ENCODE measurements around the gene KCTD16. TPM values are rescaled to one million over a fixed set of nuclear protein-coding genes. Genes with fewer than 3 reads are reported as not detected.

Gene KCTD16
- total RNA-seq, 4 donors from 2014 or later = 0.12 to 2.4 (median 0.26) TPM; not detected in 1

GRCh38 chr5:144511580-144512072 is 341.0 kb downstream of the KCTD16 start:
- no peak for DNase-seq
- Histone ChIP-seq H3K4me3 (no peak overlapping the region), H3K27ac (no peak overlapping the region), H3K36me3 (no peaks in the 10 kb centered on the region), H3K27me3 (no peaks in the 10 kb centered on the region), H3K9me3 (no peaks in the 10 kb centered on the region), H3K4me1 (no peaks in the 10 kb centered on the region)
- intact Hi-C loops (cut with DNase I; ENCODE audit: low total_unique reads) = no loop called here
- no peak for TF ChIP-seq CTCF (IDR thresholded peaks at IDR 0.05)
- TF ChIP-seq POLR2A (IDR thresholded peaks at IDR 0.05) = no peak

GRCh38 chr5:144522698-144523097 is 352.0 kb downstream of the KCTD16 start:
- TF ChIP-seq POLR2A (IDR thresholded peaks at IDR 0.05) (no peak), CTCF (IDR thresholded peaks at IDR 0.05) (no peak)
- Histone ChIP-seq H3K27me3 (no peaks in the 10 kb centered on the region), H3K4me3 (no peak overlapping the region), H3K4me1 (no peaks in the 10 kb centered on the region), H3K36me3 (no peaks in the 10 kb centered on the region), H3K9me3 (no peaks in the 10 kb centered on the region), H3K27ac (no peak overlapping the region)
- no peak for DNase-seq
- intact Hi-C loops (cut with DNase I; ENCODE audit: low total_unique reads) = no loop called here

GRCh38 chr5:144525000-144525399 is 354.3 kb downstream of the KCTD16 start:
- H3K4me1 ChIP-seq = no peaks in the 10 kb centered on the region
- H3K27ac ChIP-seq = no peak overlapping the region
- no peak for TF ChIP-seq POLR2A (IDR thresholded peaks at IDR 0.05)
- TF ChIP-seq CTCF (IDR thresholded peaks at IDR 0.05) = no peak
- no peak overlapping the region for H3K4me3 ChIP-seq
- DNase-seq = no peak
- no peaks in the 10 kb centered on the region for H3K27me3 ChIP-seq
- H3K9me3 ChIP-seq = no peaks in the 10 kb centered on the region
- intact Hi-C loops (cut with DNase I; ENCODE audit: low total_unique reads) = no loop called here
- H3K36me3 ChIP-seq = no peaks in the 10 kb centered on the region

GRCh38 chr5:144531188-144531587 is 360.5 kb downstream of the KCTD16 start:
- Histone ChIP-seq H3K27ac (no peak overlapping the region), H3K4me1 (no peaks in the 10 kb centered on the region), H3K9me3 (no peaks in the 10 kb centered on the region), H3K36me3 (no peaks in the 10 kb centered on the region), H3K4me3 (no peak overlapping the region), H3K27me3 (no peaks in the 10 kb centered on the region)
- no peak for DNase-seq
- TF ChIP-seq CTCF (IDR thresholded peaks at IDR 0.05) (no peak), POLR2A (IDR thresholded peaks at IDR 0.05) (no peak)
- intact Hi-C loops (cut with DNase I; ENCODE audit: low total_unique reads) = no loop called here

Small RNA genes lying within 50 kb of the gene (small RNA-seq; reads per million reads assigned to genes)
- not detected for gene CKS1BP5
- not detected for gene RN7SL87P

Other genes starting within 250 kb of the KCTD16 start
- 100 to 1,000 TPM in 2 of 4 donors, 10 to 100 TPM in 2; 33.5 to 164 (median 86.3) TPM for gene YIPF5, start 214 bp upstream of the KCTD16 start, total RNA-seq

Measured in uterus (tissue), 4 donors.